Gastroesophageal sphincter (tissue), 4 donors: ENCODE measurements around the gene RAD9A. TPM values are rescaled to one million over a fixed set of nuclear protein-coding genes. Genes with fewer than 3 reads are reported as not detected.

Experiments used
- ATAC-seq: fragments of 150-250 bp; one replicate; pipeline ENCODE4 v1.9.1; 2016; ENCODE audit warnings: mild to moderate bottlenecking, moderate library complexity
- H3K27ac ChIP-seq, 4 donors: fragments of 200-600 bp; sonication (generic) in 3 of 4; 1 replicate in 3 of 4; 2 replicates in 1 of 4; pipeline ENCODE4 v1.5.1; 2016 to 2019
- H3K27me3 ChIP-seq: fragments of 200-600 bp; sonication (generic); one replicate; pipeline ENCODE4 v1.5.1; 2019
- H3K36me3 ChIP-seq, 2 donors: fragments of 200-600 bp; sonication (generic); one replicate each; pipeline ENCODE4 v1.5.1; 2019; ENCODE audit warnings: control low read depth in 1 of 2
- H3K4me1 ChIP-seq, 3 donors: fragments of 200-600 bp; sonication (generic); 1 replicate in 2 of 3; 2 replicates in 1 of 3; pipeline ENCODE4 v1.5.1; 2016 to 2019; ENCODE audit warnings: control low read depth in 2 of 3
- H3K4me3 ChIP-seq, 2 donors: fragments of 200-600 bp; sonication (generic); one replicate each; pipeline ENCODE4 v1.5.1; 2019; ENCODE audit warnings: mild to moderate bottlenecking in 1 of 2, moderate library complexity in 1 of 2
- H3K9me3 ChIP-seq, 3 donors: fragments of 200-600 bp; sonication (generic); one replicate each; pipeline ENCODE4 v1.5.1; 2017 to 2019; ENCODE audit warnings: control low read depth in 2 of 3
- CTCF ChIP-seq, 4 experiments: fragments of 200-600 bp in 2 of 4; fragments of 450-650 bp in 2 of 4; sonication (generic) in 1 of 4; IDR thresholded peaks; one replicate each; pipeline ENCODE4 v1.5.1; 2017 to 2019; ENCODE audit warnings: antibody characterized with exemption in 4 of 4, mild to moderate bottlenecking in 2 of 4, moderate library complexity in 2 of 4
- EP300 ChIP-seq: sonication (generic); formaldehyde crosslinking; IDR thresholded peaks from one replicate; pipeline ENCODE4 v1.6.1; 2017; ENCODE audit warnings: antibody characterized with exemption, mild to moderate bottlenecking
- POLR2A ChIP-seq, 2 donors: fragments of 450-650 bp; IDR thresholded peaks; one replicate each; pipeline ENCODE4 v1.6.1; 2017; ENCODE audit warnings: antibody characterized with exemption in 2 of 2, mild to moderate bottlenecking in 2 of 2, moderate library complexity in 1 of 2
- POLR2AphosphoS5 ChIP-seq: sonication (generic); formaldehyde crosslinking; IDR thresholded peaks from one replicate; pipeline ENCODE4 v1.6.1; 2017; ENCODE audit warnings: antibody characterized with exemption
- WGBS, 2 donors: methylation state at CpG; one replicate each; pipeline ENCODE4 v1.1.5; 2018; ENCODE audit warnings: low coverage in 1 of 2; 5-methylcytosine and 5-hydroxymethylcytosine counted together
- total RNA-seq, 4 donors: library from RNA; depleted of rRNA; stranded (reverse); fragments of >200 nt; gene quantifications; one replicate each; pipeline ENCODE4 v1.1.0, GENCODE V29; 2016

RAD9A gene
- total RNA-seq, 4 donors from 2014 or later: 8.5 to 16.0 (median 11.1) TPM

- WGBS, 2 donors: 54 to 76% methylated on average over 3 to 5 of the region's 12 CpGs
- Histone ChIP-seq H3K27ac (peak overlapping the region; percentile 88 to 99 (median 90)), H3K36me3 (peaks cover 0 to 50% of the 10 kb centered on the region in 2 donors), H3K4me3 (peak overlapping the region; percentile 66 to 86), H3K27me3 (no peaks in the 10 kb centered on the region), H3K4me1 (peaks cover 0 to 40% (median 13%) of the 10 kb centered on the region in 3 donors), H3K9me3 (no peaks in the 10 kb centered on the region)
- ATAC-seq: no peak
- TF ChIP-seq EP300: no peak
- no peak for TF ChIP-seq POLR2AphosphoS5
- no peak for TF ChIP-seq POLR2A (IDR thresholded peaks at IDR 0.05)
- no peak for TF ChIP-seq CTCF (IDR thresholded peaks at IDR 0.05)
Measured at GRCh38 chr11:67429038-67429668, 37.4 kb downstream of the RAD9A start.

- peak overlapping the region in 1 of 4 donors; percentile 90 for H3K27ac ChIP-seq
- H3K4me3 ChIP-seq: peak overlapping the region in 1 of 2 donors; percentile 66
- ATAC-seq: no peak
Measured at GRCh38 chr11:67429722-67430121, 37.9 kb downstream of the RAD9A start.

GRCh38 chr11:67431346-67432249 is 39.8 kb downstream of the RAD9A start:
- no peak overlapping the region for H3K27ac ChIP-seq
- no peak overlapping the region for H3K4me3 ChIP-seq
- H3K9me3 ChIP-seq: no peaks in the 10 kb centered on the region
- H3K4me1 ChIP-seq: peaks cover 0 to 61% (median 13%) of the 10 kb centered on the region in 3 donors
- ATAC-seq: no peak
- no peak for TF ChIP-seq CTCF (IDR thresholded peaks at IDR 0.05)
- no peak for TF ChIP-seq EP300
- no peak for TF ChIP-seq POLR2AphosphoS5
- no peak for TF ChIP-seq POLR2A (IDR thresholded peaks at IDR 0.05)
- no peaks in the 10 kb centered on the region for H3K27me3 ChIP-seq
- H3K36me3 ChIP-seq: peaks cover 0 to 72% of the 10 kb centered on the region in 2 donors
- 50 to 85% methylated on average over 4 to 16 of the region's 24 CpGs for WGBS, 2 donors

More at GRCh38 chr11:67429722-67430121, 37.9 kb downstream of the RAD9A start:
- H3K27me3 ChIP-seq: no peaks in the 10 kb centered on the region
- H3K9me3 ChIP-seq: no peaks in the 10 kb centered on the region
- peaks cover 0 to 42% (median 13%) of the 10 kb centered on the region in 3 donors for H3K4me1 ChIP-seq
- whole genome bisulfite sequencing, 2 donors: 56 to 79% methylated on average over 8 to 11 of the region's 11 CpGs
- H3K36me3 ChIP-seq: peaks cover 0 to 55% of the 10 kb centered on the region in 2 donors
- TF ChIP-seq CTCF (IDR thresholded peaks at IDR 0.05) (no peak), EP300 (no peak), POLR2AphosphoS5 (no peak), POLR2A (IDR thresholded peaks at IDR 0.05) (no peak)

- no peak for ATAC-seq
- H3K36me3 ChIP-seq: peaks cover 0 to 80% of the 10 kb centered on the region in 2 donors
- 96% methylated on average over 4 of the region's 22 CpGs; no CpG with 5 or more reads in 1 of the 2 donors for WGBS, 2 donors
- H3K9me3 ChIP-seq: no peaks in the 10 kb centered on the region
- H3K27me3 ChIP-seq: no peaks in the 10 kb centered on the region
- no peak overlapping the region for H3K4me3 ChIP-seq
- H3K27ac ChIP-seq: no peak overlapping the region
- peaks cover 0 to 63% (median 10%) of the 10 kb centered on the region in 3 donors for H3K4me1 ChIP-seq
- TF ChIP-seq CTCF (IDR thresholded peaks at IDR 0.05) (no peak), POLR2A (IDR thresholded peaks at IDR 0.05) (no peak)
Measured at GRCh38 chr11:67432655-67433349, 41.0 kb downstream of the RAD9A start.
